Activated CD8-positive, alpha-beta memory T cell treated with anti-CD3 and anti-CD28 coated beads, Interleukin-2, amount 50 U/mL, for 24 hours (primary cell): ENCODE measurements around the gene TTC33.

Experiments used
- DNase-seq: peaks from one replicate; pipeline ENCODE4 v3.0.0-alpha.2; 2020; ENCODE audit errors: extremely low read depth

TTC33 gene

DNA sequence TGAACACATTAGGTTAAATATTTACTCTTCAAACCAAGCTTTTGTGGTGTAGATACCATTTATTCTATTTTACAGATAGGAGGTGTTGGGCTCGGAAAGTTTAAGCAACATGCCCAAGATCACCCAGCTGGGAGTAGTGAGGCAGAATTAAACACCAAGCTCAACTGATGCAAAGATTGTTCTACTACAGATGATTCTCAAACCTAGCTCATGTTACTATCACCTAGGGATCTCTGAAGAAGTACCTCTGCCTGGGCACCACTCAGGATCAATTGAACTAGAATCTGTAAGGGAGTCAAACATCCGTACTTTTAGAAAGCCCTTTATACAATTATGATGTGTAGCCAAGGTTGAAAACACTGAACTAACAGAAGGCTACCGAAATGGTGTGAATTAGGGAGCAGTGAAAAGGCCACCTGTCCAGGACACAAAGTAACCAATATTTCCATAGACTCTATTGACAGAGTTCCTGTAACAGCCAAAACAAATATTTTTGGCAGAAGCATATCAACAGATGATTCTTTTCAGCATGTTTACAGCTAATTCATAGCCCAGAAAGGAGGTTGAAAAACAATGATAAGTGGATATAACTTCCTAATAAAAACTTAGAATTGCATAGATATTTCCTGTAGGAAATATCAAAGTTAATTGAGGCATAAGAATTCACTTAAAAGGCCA lies 234.5 kb downstream of the TTC33 start:
- DNase-seq, result no peak

DNA sequence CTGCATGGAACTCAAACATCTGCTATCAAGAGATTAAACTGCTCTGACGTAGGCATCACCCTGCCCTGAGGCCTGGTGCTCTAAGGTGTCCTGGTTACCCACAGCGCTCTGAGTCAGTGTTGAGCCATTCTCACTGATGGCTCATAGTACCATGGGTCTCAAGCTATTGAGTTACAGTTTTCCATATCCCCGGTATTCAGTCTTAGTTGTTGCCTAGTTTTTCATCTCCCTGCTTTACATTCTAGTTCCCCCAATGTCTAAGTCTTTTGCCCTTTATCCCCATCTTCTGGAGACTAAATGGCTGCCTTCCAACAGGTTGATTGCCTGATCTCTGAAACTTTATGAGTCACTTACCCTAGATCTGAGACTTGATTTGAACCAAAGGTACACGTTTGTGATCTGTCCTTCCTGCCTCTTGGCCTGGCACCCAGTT lies 237.3 kb downstream of the TTC33 start:
- DNase-seq, result no peak

DNA sequence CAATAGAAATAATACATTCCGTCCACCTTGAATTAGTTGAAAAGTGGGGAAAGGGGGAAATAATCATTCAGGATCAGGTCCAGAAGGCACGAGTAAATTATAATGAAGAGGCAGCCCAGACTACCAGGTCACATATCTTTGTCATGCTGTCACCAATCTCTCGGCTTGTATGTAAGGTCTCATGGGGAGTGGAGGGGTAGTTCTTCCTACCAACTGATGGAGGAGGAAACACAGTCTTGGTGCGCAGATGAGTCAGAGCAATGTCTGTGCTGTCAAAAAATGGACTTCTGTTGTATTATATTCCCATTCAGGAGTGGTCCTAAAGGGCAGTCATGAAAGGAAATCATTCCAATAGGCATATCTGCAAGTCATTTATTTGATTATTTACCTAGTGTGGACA lies 240.3 kb downstream of the TTC33 start:
- DNase-seq, result no peak

DNA sequence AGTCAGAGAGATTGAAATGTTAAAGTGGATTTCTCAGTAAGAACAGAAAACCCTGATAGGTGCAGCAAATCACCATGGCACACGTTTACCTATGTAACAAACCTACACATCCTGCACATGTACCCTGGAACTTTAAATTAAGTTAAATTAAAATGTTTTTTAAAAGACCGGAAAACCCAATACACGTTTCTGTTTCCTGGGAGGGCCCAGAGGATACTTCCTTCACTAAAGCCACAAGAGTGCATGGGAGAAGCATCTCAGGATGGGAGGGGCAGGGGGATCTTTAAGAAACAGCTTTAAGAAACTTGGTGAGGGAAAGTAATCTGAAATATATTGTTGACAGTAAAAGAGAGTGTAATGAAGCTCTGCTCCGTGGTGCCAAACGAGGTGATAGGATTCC lies 240.8 kb downstream of the TTC33 start:
- DNase-seq, result no peak

DNA sequence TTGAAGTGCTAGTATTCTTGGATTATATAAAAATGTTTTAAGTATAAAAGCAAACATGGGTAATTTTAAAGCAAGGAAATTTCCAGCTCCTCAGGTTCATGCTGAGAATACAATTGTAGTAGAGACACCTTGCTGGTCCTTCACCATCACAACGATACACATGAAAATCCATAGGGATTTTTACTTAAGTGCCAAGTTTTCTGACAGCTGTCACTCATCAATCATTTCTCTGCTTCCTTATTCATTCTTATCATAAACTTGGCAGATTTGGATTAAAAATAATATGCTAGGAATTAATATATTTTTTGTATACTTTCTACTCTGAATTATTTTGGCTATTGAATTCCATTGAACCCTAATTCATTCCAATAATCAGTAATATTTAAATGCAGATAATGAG lies 244.0 kb downstream of the TTC33 start:
- DNase-seq, result no peak

DNA sequence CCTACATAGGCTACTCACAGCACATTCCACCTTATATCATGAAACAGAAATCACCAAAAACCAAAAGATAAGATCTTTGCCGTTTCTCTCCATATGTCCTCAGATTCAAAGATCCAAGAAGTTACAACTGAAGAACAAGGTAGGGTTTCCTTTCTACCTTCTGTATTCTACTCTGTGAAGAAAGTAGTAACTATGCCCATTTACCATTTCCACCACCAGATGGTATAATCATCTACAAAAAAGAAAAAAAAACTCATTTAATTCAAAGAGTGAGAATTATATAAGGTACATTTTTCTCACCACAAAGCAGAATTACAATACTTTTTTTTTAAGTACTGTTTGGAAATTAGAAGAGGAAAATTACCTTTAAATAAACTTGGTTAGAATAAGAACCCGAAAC lies 248.7 kb downstream of the TTC33 start:
- no peak for DNase-seq

DNA sequence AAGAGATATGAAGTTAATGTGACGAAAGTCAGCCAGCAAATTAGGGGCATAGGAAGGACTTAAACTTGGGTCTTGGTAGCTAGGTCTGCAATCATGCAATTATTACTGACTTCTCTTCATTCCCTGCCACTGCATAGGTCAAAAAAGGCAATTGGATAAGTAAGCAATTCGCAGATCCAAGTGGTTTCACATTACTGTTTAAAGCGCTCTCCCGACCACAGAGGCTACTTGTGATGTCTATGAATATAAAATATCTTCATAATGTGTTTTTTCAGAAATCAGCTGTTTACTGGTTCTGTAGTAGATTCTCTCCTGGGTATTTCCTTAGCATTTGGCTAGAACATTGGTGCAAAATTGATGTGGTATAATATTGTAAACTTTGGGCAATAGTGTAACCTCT lies 250.7 kb downstream of the TTC33 start:
- DNase-seq, result no peak

DNA sequence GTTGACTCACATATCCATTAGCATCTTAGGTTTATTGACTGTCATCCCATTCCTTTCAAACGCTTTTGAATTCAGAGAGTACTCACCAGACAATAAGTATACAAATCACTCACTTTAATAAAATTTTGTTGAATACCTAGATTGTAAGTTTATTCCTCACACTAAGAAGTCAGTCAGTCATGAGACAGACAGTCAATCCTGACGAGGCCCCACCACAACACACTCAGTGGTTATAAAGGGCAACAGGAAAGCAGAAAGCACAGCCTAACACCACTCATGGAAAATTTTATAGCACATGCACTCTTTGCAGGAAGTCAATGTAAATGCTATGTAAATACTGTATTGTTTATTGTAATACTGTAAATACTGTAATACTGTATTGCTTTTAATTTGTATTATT lies 252.3 kb downstream of the TTC33 start:
- DNase-seq, result no peak

DNA sequence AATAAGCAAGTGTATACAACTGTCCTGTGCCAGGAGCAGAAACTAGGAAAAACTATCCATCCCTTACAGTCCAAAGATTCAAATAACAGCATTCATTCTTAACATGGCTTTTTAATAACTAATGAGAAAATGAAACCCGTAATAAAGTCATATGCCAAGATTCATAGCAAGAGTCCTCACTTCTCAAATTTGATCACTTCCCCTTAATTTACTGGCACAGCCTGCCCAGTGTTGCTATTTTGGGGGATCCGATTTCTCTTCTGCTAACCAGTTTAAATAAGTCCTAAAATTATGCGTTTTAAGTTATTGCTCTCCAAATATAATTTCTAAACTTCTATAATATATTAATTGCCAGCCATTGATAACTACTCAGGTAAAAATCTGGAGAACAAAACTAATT lies 253.0 kb downstream of the TTC33 start:
- no peak for DNase-seq

DNA sequence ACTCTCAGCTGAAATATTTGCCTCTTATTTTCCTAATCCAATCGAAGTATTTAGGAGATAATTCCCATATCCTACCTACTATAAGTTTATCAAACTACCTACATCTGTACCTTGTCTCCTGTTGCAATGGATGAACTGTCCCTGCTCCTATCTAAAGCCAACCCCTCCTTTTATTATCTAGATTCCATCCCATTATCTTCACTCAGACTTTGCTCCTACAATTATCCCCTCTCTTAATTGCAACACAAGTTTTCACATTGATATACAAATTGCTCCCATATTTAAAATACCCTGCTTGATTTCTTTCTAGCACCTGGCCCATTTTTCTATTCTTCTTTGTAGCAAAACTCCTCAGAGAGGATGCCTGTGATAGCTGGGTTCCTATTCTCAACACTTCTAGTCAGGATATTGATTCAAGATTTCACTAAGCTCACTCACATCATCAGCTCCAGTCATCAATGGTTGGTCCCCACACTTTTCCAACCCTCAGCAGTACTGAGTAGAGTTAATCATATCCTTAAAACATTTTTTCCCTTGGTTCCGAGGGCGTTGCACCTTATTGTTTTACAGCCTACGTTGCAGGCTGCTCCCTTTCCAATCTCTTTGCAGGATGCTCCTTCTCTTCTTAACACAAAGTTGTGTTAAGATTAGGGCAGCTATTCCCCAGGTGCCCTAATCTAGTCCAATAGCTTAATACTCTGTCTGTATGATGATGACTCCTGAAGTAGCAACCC lies 253.9 kb downstream of the TTC33 start:
- DNase-seq, result no peak

DNA sequence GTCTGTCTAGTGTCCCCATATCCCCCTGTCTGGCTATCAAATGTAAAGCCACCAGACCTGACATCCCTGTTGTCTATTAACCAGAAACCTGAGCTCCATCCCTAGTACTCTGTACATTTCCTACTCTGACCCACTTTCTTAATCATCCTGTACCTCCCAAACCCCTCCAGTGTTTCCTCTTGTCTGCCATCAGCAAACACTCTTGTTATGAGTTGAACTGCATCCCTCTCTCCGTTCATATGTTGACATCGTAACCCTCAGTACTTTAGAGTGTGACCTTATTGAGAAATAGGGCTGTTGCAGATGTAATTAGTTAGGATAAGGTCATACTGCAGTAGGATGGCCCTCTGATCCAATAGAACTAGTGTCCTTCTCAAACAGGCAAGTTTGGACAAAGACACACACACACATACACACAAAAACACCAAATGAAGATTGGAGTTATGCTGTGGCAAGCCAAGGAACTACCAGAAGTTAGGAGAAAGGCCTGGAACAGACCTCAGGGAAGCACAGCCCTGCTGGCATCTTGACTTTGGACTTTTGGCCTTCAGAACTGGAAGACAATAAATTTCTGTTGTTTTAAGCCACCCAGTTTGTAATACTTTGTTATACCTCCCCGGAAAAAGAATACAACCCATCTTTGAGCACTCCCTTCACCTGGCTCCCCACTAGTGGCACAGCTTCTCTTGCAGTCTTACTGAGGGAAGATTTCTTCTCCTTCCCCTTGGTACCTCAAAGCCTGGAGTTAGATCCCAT lies 256.1 kb downstream of the TTC33 start:
- no peak for DNase-seq

DNA sequence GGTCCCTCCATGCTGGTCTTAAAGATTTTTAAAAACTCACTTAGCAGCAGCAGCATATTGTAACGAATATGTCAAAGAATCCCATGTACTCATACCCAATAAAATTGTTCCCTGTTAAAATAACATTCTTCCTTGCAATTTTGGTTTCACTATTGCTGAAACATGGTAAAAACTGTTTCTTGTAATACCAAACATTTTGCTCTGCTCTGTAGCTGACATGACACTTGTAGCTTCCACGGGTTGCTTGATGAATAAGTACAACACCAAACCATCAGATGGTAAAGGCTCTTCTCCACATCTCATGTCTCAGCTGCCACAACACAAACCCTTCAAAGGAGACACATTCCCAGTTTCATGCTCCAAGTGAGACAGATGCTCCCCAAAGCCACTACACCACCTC lies 256.8 kb downstream of the TTC33 start:
- DNase-seq, result no peak

DNA sequence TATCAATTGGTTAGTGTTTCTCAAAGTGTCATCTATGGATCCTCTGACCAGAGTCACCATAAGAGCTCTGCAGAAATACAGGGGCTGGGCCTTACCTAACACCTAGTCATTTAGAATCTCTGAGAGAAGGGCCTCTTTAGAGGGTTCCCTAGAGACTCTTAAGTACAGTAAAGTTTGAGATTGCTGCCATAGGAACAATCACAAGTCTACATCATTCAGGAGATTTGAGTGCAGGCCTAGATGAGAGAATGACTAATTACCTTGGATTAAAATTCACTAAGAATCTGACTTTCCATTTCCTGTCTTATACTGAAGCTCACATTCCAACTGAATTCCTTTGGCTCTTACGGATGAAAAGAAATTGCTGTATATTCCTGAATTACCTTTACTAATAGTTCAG lies 258.2 kb downstream of the TTC33 start:
- DNase-seq, result no peak

DNA sequence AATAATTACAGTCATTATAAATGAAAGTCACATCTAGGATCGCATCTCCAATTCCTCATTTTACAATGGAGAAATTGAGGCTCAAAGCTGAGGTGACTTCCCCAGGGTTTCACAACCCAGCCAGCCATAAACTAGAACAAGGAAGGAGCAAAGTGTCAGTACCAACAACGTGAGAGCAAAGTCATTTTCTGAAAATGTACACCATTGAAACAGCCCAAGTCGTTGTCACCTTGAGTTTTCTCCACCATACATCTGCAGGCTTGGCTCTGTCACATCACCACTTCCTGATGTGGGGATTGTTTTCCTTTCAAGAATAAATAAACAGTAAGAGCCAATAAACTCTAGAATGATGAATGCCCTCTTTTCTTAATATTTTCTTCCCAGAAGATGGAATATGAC lies 260.5 kb downstream of the TTC33 start:
- DNase-seq, result no peak

DNA sequence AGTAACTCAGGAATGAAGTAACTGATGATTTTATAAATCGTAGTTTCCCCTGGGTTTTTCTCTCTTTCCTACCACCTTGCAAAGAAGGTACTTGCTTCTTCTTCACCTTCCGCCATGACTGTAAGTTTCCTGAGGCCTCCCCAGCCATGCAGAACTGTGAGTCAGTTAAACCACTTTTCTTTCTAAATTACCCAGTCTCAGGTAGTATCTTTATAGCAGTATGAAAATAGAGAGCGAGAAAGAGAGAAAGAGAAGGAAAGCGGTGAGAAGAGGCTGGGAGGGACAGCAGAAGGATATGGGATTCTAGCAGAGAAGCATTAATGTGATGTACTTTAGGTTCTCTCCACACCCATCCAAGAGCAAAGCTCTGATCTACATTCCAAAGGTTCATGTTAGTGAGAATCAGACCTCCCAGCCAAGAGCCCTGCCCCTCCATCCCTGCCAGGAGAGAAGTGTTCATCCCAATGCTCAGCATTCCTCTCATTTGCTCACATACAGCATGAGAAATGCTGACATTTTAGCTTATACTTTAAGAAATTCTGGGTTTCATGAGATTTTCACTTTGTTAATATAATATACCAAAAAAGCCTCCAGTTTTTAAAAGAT lies 261.0 kb downstream of the TTC33 start:
- DNase-seq, result no peak

DNA sequence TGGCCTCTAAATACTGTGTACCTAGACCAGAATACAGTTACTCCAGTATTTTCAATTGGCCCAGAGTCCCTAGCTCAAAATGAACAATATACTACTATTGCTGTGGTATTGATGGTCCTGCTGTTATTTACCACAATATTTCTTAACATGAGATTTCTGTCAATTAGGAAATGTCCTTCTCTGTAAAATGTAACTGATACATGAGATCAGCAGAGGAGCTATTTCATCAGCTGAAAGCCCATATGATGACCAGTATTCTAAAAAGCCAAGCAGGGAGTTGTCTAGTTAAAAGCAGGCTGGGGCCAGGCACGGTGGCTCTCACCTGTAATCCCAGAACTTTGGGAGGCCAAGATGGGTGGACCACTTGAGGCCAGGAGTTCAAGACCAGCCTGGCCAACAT lies 263.7 kb downstream of the TTC33 start:
- DNase-seq, result no peak

DNA sequence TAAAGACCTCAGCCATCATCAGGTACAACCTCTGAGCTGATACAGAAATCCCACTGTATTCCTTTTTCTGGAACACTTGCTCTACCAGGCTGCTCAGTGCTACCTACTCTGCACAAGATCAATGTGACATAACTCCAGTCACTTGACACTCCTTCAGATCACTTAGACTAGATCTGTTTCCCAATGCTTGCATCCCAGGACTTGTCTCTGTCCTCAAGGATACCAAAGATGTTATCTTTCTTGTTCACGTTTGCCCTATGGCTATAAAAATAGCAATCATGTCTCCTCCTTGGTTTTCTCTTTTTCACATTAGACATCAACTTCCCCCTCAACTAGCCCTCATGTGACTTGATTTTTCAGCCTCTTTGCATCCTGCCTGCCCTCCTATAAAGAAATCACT lies 264.1 kb downstream of the TTC33 start:
- no peak for DNase-seq

DNA sequence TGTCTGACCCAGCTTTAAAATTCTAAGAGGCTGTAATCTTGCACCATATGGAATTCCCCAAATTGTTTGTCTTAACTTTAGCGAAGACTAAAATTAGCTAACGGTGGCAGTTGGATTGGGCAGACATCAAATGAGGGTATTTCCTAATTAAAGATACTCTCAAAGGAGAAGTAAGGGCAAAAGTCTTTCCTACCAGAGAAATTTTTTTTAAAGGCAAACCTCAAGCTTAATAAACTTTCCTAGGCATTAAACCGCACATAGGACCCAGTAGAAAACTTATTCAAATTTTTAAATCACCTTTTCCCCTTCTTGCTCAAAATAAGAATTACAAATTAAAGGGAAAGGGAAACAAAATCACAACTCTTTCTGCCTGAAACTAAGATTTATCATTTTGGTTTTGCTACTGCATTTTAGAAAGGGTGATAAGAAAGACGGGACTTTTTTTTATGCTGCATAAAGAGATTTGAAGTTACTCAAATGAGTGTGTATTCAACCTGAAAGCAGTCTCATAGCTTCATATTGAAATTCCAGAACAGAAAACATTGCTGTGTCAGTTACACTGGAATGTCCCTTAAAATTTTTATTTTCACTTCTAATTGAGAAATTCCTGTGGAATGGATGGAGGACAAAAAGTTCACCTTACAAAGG lies 265.2 kb downstream of the TTC33 start:
- DNase-seq, result no peak

DNA sequence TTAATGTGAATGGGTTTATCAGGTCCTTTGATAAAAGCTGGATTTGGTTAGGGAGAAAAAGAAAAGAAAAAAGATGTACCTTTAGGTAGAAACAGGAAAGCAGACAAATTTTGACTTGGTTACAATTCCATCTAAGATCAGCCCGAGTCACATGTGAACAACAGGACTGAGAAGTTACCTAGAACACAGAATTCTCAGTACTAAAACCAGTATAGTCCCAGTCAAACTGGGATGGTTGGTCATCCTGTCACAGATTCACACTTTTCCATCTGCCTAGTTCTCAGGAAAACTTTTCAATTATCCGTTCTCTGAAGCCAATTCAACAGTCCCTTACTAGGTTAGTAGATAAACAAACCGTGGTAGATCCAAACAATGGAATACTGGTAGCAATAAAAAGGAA lies 266.3 kb downstream of the TTC33 start:
- no peak for DNase-seq

DNA sequence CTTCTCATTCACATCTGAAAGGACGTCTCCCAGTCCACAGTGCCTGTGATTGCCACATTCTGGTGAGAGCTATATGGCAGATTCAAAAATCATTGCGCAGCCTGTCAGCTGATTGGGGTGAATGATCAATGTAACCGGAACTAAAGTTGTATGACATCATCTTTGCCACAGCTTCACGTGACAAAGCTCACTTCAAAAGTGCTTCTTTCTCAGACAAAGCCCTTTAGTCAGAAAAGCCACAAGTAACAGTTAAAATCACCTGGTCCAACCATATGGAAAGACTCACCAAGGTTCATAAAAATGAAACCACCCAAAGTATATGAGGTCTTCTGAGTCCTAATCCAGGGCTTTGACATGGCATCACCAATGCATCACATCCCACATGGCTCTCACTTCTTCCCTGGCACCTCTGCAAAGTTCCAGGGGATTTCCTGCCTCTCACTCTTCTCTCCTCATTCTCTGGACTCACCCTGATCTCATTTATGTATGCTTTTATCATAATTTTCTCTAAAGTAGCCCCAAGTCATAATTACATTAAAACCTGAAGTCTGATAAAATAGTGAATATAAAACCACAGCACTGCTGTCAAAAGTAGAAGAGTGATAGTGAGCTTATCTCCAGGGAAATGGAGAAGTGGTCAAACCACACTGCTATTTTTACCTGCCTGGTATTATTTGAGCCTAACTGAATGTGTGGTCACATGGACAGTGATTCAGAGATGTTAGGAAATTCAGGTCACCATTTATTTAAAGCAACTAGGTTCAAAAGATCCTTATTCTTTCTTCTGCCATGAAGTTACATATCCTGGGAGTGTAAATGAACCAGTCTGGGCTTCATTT lies 269.1 kb downstream of the TTC33 start:
- DNase-seq, result peak; percentile 29
